GM19438 (cell line): ENCODE results near the gene TRIM51G.
"Not testable (repeated sequence)": the region's sequence is repeated elsewhere in the genome, so short reads cannot be mapped to it uniquely, and the experiment has no call there.

Experiments
- ATAC-seq: cut with Tn5 transposase; IDR thresholded peaks from one replicate; pipeline ENCODE4 v1.9.1; 2021; ENCODE audit warnings: low read depth; ENCODE audit not compliant: unreplicated experiment

Gene TRIM51G, protein sequence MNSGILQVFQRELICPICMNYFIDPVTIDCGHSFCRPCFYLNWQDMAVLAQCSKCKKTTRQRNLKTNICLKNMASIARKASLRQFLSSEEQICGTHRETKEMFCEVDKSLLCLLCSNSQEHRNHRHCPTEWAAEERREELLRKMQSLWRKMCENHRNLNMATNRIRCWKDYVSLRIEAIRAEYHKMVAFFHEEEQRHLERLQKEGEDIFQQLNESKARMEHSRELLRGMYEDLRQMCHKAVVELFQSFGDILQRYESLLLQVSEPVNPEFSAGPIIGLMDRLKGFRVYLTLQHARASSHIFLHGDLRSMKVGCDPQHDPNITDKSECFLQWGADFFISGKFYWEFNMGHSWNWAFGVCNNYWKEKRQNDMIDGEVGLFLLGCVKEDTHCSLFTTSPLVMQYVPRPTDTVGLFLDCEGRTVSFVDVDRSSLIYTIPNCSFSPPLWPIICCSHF

DNA sequence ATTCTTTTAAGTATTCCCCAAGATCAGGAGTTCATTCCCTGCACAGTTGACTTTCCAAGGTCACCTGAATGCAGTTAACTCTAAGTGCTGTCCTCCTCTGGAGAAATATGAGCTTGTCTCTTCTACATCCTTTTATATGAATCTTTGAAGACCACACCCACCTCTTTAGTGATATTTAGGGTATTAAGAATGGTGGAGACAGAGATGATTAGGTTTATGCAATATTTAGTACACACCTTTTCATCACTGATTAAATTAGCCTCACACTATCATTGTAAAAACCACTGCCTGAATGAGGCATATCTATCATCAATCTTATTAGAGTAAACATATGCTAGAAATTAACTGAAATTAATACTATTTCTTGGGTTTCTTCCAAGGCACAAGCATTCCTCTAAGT, at the start of gene TRIM51G:
Gene TRIM51G, minus strand, starts transcription at position 101 of the 400 bp plus-strand sequence. CDS start 2,190 bp downstream, outside the sequence.
- ATAC-seq = not testable (repeated sequence)

DNA sequence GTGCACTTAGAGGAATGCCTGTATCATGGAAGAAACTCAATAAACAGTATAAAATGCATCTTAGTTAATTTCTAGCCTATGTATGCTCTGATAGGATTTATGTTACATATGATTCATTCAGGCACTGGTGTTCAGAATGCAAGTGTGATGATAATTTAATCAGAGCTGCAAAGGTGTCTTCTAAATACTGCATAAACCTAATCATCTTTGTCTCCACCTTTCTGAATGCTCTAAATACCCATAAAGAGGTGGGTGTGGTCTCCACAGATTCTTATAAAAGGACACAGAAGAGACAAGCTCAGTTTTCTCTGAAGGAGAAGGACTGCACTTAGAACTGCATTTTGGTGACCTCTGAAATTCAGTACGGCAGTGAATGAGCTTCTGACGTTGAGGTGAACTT, 44.8 kb upstream of the TRIM51G start, which contains the start of gene TRIM49B:
Gene TRIM49B, plus strand, starts transcription at position 301 of the 400 bp plus-strand sequence. CDS start 2,777 bp downstream, outside the sequence.
- ATAC-seq = not testable (repeated sequence)

DNA sequence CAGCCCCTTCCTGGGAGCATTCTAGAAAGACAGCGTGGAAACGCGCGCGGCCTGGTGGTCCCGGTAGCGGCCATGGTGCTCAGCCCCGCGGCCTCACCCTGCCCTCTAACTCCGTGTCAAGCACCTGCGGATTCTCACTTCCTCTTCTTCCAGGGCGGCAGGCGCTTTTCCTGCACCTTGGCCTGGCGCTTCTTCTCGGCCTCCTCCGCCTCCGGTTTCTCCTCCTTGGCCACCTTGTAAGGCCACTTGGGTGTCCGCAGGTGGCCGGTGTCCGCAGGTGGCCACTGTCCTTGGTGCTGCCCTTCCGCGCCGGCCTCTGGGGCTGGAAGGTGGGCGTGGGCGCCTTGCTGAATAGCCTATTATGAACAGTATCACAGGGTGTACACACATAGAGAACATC, 15.1 kb downstream of the TRIM51G start:
- not testable (repeated sequence) for ATAC-seq

DNA sequence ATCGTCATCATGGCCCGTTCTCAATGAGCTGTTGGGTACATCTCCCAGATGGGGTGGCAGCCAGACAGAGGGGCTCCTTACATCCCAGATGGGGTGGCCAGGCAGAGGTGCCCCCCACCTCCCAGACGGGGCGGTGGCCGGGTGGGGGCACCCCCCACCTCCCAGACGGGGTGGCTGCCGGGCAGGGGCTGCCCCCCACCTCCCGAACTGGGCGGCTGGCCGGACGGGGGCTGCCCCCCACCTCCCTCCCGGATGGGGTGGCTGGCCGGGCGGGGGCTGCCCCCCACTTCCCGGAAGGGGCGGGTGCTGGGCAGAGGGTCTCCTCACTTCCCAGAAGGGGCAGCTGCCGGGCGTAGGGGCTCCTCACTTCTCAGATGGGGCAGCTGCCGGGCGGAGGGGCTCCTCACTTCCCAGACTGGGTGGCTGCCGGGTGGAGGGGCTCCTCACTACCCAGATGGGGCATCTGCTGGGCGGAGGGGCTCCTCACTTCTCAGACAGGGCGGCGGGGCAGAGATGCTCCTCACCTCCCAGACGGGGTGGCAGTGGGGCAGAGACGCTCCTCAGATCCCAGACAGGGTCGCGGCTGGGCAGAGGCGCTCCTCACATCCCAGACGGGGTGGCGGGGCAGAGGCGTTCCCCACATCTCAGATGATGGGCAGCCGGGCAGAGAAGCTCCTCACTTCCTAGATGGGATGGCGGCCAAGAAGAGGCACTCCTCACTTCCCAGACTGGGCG, 28.2 kb downstream of the TRIM51G start:
- ATAC-seq = not testable (repeated sequence)

DNA sequence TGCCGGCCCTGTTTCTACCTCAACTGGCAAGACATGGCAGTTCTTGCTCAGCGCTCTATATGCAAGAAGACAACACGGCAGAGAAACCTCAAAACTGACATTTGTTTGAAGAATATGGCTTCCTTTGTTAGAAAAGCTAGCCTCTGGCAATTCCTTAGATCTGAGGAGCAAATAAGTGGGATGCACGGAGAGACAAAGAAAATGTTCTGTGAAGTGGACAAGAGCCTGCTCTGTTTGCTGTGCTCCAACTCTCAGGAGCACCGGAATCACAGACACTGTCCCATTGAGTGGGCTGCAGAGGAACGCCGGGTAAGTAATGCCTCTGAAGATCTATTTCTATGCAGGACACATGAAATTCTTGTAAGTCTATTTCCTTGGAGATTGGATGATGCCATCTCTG, 37.9 kb downstream of the TRIM51G start:
- not testable (repeated sequence) for ATAC-seq
